Tibial artery (tissue), 4 donors: ENCODE results near the gene IMPACT.

Experiments used
- DNase-seq, 2 donors: peaks; one replicate each; pipeline ENCODE4 v3.0.0-alpha.2; 2019
- H3K27ac ChIP-seq, 2 donors: fragments of 200-600 bp; sonication (generic) in 1 of 2; 1 replicate in 1 of 2; 2 replicates in 1 of 2; pipeline ENCODE4 v1.5.1; 2018 to 2019; ENCODE audit warnings: mild to moderate bottlenecking in 1 of 2
- H3K27me3 ChIP-seq, 2 donors: fragments of 200-600 bp; sonication (generic) in 1 of 2; one replicate each; pipeline versions ENCODE4 v1.5.1 to v1.6.0; 2016 to 2019
- H3K36me3 ChIP-seq, 3 donors: fragments of 200-600 bp; sonication (generic) in 2 of 3; one replicate each; pipeline ENCODE4 v1.5.1; 2016 to 2019; ENCODE audit warnings: mild to moderate bottlenecking in 2 of 3
- H3K4me1 ChIP-seq, 4 donors: fragments of 200-600 bp; sonication (generic) in 2 of 4; 1 replicate in 3 of 4; 2 replicates in 1 of 4; pipeline ENCODE4 v1.5.1; 2016 to 2019
- H3K4me3 ChIP-seq, 2 donors: fragments of 200-600 bp; sonication (generic) in 1 of 2; 1 replicate in 1 of 2; 2 replicates in 1 of 2; pipeline ENCODE4 v1.5.1; 2018 to 2019; ENCODE audit warnings: mild to moderate bottlenecking in 2 of 2
- H3K9me3 ChIP-seq, 3 donors: fragments of 200-600 bp; sonication (generic) in 1 of 3; one replicate each; pipeline ENCODE4 v1.5.1; 2016 to 2019
- intact Hi-C: fragments of 100-400 bp; cut with DNase I; formaldehyde crosslinking; loops from one replicate; pipeline ENCODE4 v1.15.0; 2023; ENCODE audit warnings: low total_unique reads
- TF ChIP-seq, protein P1 (sequence below), 2 experiments: fragments of 200-600 bp in 1 of 2; fragments of 450-650 bp in 1 of 2; IDR thresholded peaks; one replicate each; pipeline ENCODE4 v1.5.1; 2017 to 2019; ENCODE audit warnings: antibody characterized with exemption in 2 of 2, mild to moderate bottlenecking in 1 of 2, moderate library complexity in 1 of 2

IMPACT gene

DNA sequence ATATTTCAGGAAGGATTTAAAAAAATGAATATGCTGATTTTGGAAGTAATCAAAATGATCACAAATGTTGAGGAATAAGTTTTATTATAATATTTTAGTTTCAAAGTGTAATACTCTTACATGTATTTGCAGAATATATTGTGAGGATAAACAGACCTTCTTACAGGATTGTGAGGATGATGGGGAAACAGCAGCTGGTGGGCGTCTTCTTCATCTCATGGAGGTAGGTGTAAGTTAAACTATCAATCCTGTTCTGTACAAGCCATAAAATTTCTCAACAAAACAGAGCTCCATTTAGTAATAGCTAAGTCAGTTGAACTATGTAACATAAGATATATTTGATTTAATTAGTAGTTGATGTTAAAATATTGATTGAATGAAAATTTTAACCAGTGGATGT, 21.5 kb downstream of the IMPACT start:
- Histone ChIP-seq H3K9me3 (no peaks in the 10 kb centered on the region), H3K27ac (no peak overlapping the region), H3K4me3 (no peak overlapping the region), H3K4me1 (no peaks in the 10 kb centered on the region), H3K27me3 (no peaks in the 10 kb centered on the region), H3K36me3 (peaks cover 49 to 69% (median 61%) of the 10 kb centered on the region in 3 donors)
- no peak for DNase-seq
- intact Hi-C loops: no loop called here
- TF ChIP-seq, protein P1, sequence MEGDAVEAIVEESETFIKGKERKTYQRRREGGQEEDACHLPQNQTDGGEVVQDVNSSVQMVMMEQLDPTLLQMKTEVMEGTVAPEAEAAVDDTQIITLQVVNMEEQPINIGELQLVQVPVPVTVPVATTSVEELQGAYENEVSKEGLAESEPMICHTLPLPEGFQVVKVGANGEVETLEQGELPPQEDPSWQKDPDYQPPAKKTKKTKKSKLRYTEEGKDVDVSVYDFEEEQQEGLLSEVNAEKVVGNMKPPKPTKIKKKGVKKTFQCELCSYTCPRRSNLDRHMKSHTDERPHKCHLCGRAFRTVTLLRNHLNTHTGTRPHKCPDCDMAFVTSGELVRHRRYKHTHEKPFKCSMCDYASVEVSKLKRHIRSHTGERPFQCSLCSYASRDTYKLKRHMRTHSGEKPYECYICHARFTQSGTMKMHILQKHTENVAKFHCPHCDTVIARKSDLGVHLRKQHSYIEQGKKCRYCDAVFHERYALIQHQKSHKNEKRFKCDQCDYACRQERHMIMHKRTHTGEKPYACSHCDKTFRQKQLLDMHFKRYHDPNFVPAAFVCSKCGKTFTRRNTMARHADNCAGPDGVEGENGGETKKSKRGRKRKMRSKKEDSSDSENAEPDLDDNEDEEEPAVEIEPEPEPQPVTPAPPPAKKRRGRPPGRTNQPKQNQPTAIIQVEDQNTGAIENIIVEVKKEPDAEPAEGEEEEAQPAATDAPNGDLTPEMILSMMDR (IDR thresholded peaks at IDR 0.05): no peak

DNA sequence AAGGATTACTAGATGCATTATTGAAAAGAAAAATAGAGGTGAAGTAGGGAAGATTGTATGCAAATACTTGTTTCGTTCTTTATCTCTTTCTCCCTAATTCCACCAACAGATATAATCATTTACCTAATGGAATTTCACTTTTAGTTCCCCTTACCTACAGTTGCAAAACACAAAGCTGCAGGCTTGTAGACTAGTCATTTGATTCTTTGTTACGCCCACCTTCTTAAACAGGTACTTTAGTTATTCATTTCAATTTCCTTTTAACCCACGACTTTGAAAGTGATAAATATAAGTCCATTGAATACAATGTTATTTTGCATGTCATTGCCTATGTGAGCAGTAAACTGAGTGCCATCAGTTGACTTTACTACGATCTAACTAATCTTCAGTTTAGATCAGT, 30.1 kb downstream of the IMPACT start:
- no peak for DNase-seq
- Histone ChIP-seq H3K36me3 (peaks cover 3 to 5% (median 4%) of the 10 kb centered on the region in 3 donors), H3K4me1 (no peaks in the 10 kb centered on the region), H3K27ac (no peak overlapping the region), H3K9me3 (no peaks in the 10 kb centered on the region), H3K27me3 (no peaks in the 10 kb centered on the region), H3K4me3 (no peak overlapping the region)
- intact Hi-C loops: no loop called here
- TF ChIP-seq, protein P1 (IDR thresholded peaks at IDR 0.05): no peak

- no peak for DNase-seq
- H3K9me3 ChIP-seq: no peaks in the 10 kb centered on the region
- H3K36me3 ChIP-seq: no peaks in the 10 kb centered on the region
- no peak overlapping the region for H3K27ac ChIP-seq
- intact Hi-C loops: no loop called here
- TF ChIP-seq, protein P1 (IDR thresholded peaks at IDR 0.05): no peak
- no peaks in the 10 kb centered on the region for H3K27me3 ChIP-seq
- H3K4me1 ChIP-seq: no peaks in the 10 kb centered on the region
- no peak overlapping the region for H3K4me3 ChIP-seq
These were observed 33.3 kb downstream of the IMPACT start for GRCh38 chr18:24459772-24460171.

GRCh38 chr18:24460388-24460787, 33.9 kb downstream of the IMPACT start, which contains the start of gene HRH4:
Gene HRH4 (plus strand): TSS chr18:24460637. CDS start chr18:24460729, 92 bp downstream.
- H3K4me1 ChIP-seq: no peaks in the 10 kb centered on the region
- no peaks in the 10 kb centered on the region for H3K9me3 ChIP-seq
- no peak for DNase-seq
- intact Hi-C loops: no loop called here
- TF ChIP-seq, protein P1 (IDR thresholded peaks at IDR 0.05): no peak
- no peak within 1 kb of the TSS for H3K4me3 ChIP-seq
- H3K36me3 ChIP-seq: no peaks in the 10 kb centered on the region
- H3K27ac ChIP-seq: no peak within 1 kb of the TSS
- no peaks in the 10 kb centered on the region for H3K27me3 ChIP-seq

- DNase-seq: no peak
- intact Hi-C loops: no loop called here
- no peaks in the 10 kb centered on the region for H3K4me1 ChIP-seq
- no peak overlapping the region for H3K27ac ChIP-seq
- no peak overlapping the region for H3K4me3 ChIP-seq
- H3K27me3 ChIP-seq: no peaks in the 10 kb centered on the region
- TF ChIP-seq, protein P1 (IDR thresholded peaks at IDR 0.05): no peak
- H3K9me3 ChIP-seq: no peaks in the 10 kb centered on the region
- H3K36me3 ChIP-seq: no peaks in the 10 kb centered on the region
These were observed 35.5 kb downstream of the IMPACT start for GRCh38 chr18:24461996-24462395.
